Stimulated activated CD4-positive, alpha-beta T cell treated with anti-CD3 and anti-CD28 coated beads, TNF-alpha, amount 100 ng/mL, for 48 hours (primary cell): ENCODE results near the gene ATF2.

Source experiments
- DNase-seq, 3 donors: peaks; one replicate each; pipeline ENCODE4 v3.0.0-alpha.2; 2020; ENCODE audit warnings: low read depth in 3 of 3

ATF2 gene

GRCh38 chr2:175025233-175025632 is 142.8 kb downstream of the ATF2 start:
- no peak for DNase-seq

GRCh38 chr2:175022923-175023322 is 145.1 kb downstream of the ATF2 start:
- DNase-seq: no peak
